Activated T-cell treated with anti-CD3 and anti-CD28 coated beads, Interleukin-2, amount 50 U/mL, for 72 hours (primary cell): Measurements from ENCODE around the gene RHOT2. TPM values are rescaled to one million over a fixed set of nuclear protein-coding genes. Genes with fewer than 3 reads are reported as not detected.
A peak's percentile ranks its signal among the peaks of the same experiment; 100 is the strongest.

ENCODE experiments used
- ATAC-seq, 2 donors: fragments of 150-1000 bp; cut with Tn5 transposase; replicated peaks in 1 of 2; 2 replicates each; pipeline ENCODE4 v1.10.0; 2021; ENCODE audit warnings: moderate library complexity in 2 of 2, mild to moderate bottlenecking in 1 of 2
- DNase-seq, 2 donors: peaks; one replicate each; pipeline ENCODE4 v3.0.0; 2021 to 2022; ENCODE audit warnings: mixed read lengths in 1 of 2
- H3K27ac Mint-ChIP-seq: one replicate; pipeline ENCODE4 v1.8.0; 2022; ENCODE audit warnings: mild to moderate bottlenecking, moderate library complexity, mixed read lengths
- H3K27me3 Mint-ChIP-seq: one replicate; pipeline ENCODE4 v1.8.0; 2022; ENCODE audit warnings: low read depth, mixed read lengths
- H3K36me3 Mint-ChIP-seq, 2 donors: one replicate each; pipeline ENCODE4 v1.8.0; 2022; ENCODE audit warnings: mixed read lengths in 2 of 2, mild to moderate bottlenecking in 1 of 2; ENCODE audit not compliant: insufficient read depth in 2 of 2
- H3K4me1 Mint-ChIP-seq: one replicate; pipeline ENCODE4 v1.8.0; 2022; ENCODE audit warnings: low read depth, mixed read lengths
- H3K4me3 Mint-ChIP-seq, 2 donors: one replicate each; pipeline ENCODE4 v1.8.0; 2022; ENCODE audit warnings: mild to moderate bottlenecking in 2 of 2, mixed read lengths in 2 of 2, moderate library complexity in 2 of 2
- H3K9me3 Mint-ChIP-seq, 2 donors: one replicate each; pipeline ENCODE4 v1.8.0; 2022; ENCODE audit warnings: mixed read lengths in 2 of 2
- total RNA-seq, 2 donors: library from RNA; stranded (reverse); gene quantifications; one replicate each; pipeline ENCODE4 v1.2.3, GENCODE V29; 2022

Gene RHOT2
- total RNA-seq, 2 donors from 2014 or later = 110 to 115 TPM

- no peaks in the 10 kb centered on the region for H3K9me3 Mint-ChIP-seq
- no peaks in the 10 kb centered on the region for H3K4me1 Mint-ChIP-seq
- no peak overlapping the region for H3K4me3 Mint-ChIP-seq
- DNase-seq (no peak), ATAC-seq (no peak)
- no peak overlapping the region for H3K27ac Mint-ChIP-seq
- H3K36me3 Mint-ChIP-seq = no peaks in the 10 kb centered on the region
- H3K27me3 Mint-ChIP-seq = peaks cover 51% of the 10 kb centered on the region
Measured at GRCh38 chr16:703406-703805, 35.5 kb downstream of the RHOT2 start.

- ATAC-seq = no peak
- Mint-ChIP-seq H3K4me1 (no peaks in the 10 kb centered on the region), H3K27ac (no peak overlapping the region), H3K9me3 (no peaks in the 10 kb centered on the region), H3K27me3 (peaks cover 53% of the 10 kb centered on the region), H3K36me3 (no peaks in the 10 kb centered on the region), H3K4me3 (no peak overlapping the region)
- no peak for DNase-seq
Measured at GRCh38 chr16:704047-704446, 36.1 kb downstream of the RHOT2 start.

- DNase-seq = no peak
- no peak for ATAC-seq
- Mint-ChIP-seq H3K27ac (no peak overlapping the region), H3K4me3 (peak overlapping the region in 1 of 2 donors; percentile 27), H3K9me3 (no peaks in the 10 kb centered on the region), H3K27me3 (peaks cover 53% of the 10 kb centered on the region), H3K36me3 (no peaks in the 10 kb centered on the region), H3K4me1 (no peaks in the 10 kb centered on the region)
Measured at GRCh38 chr16:704552-705380, 36.8 kb downstream of the RHOT2 start.

GRCh38 chr16:705431-706188, 37.7 kb downstream of the RHOT2 start, which contains the start of gene FBXL16:
Gene FBXL16 (minus strand): TSS chr16:705801. CDS start chr16:697405, 8,396 bp downstream.
- peaks cover 53% of the 10 kb centered on the region for H3K27me3 Mint-ChIP-seq
- no peaks in the 10 kb centered on the region for H3K9me3 Mint-ChIP-seq
- H3K4me1 Mint-ChIP-seq = no peaks in the 10 kb centered on the region
- DNase-seq (no peak), ATAC-seq (no peak)
- no peak within 1 kb of the TSS for H3K4me3 Mint-ChIP-seq
- no peak within 1 kb of the TSS for H3K27ac Mint-ChIP-seq
- no peaks in the 10 kb centered on the region for H3K36me3 Mint-ChIP-seq

- no peak for ATAC-seq
Measured at GRCh38 chr16:706189-707061, 38.5 kb downstream of the RHOT2 start.

GRCh38 chr16:707062-707538, 39.2 kb downstream of the RHOT2 start:
- Mint-ChIP-seq H3K4me1 (no peaks in the 10 kb centered on the region), H3K27ac (no peak overlapping the region), H3K36me3 (no peaks in the 10 kb centered on the region), H3K4me3 (no peak overlapping the region), H3K27me3 (peaks cover 42% of the 10 kb centered on the region), H3K9me3 (no peaks in the 10 kb centered on the region)
- DNase-seq (no peak), ATAC-seq (no peak)

More at GRCh38 chr16:706189-707061, 38.5 kb downstream of the RHOT2 start:
- Mint-ChIP-seq H3K4me3 (no peak overlapping the region), H3K27me3 (peaks cover 49% of the 10 kb centered on the region), H3K27ac (no peak overlapping the region), H3K9me3 (no peaks in the 10 kb centered on the region), H3K36me3 (no peaks in the 10 kb centered on the region), H3K4me1 (no peaks in the 10 kb centered on the region)
- no peak for DNase-seq

GRCh38 chr16:708019-708418, 40.1 kb downstream of the RHOT2 start:
- Mint-ChIP-seq H3K9me3 (no peaks in the 10 kb centered on the region), H3K36me3 (no peaks in the 10 kb centered on the region), H3K4me3 (no peak overlapping the region), H3K4me1 (peaks cover 4% of the 10 kb centered on the region), H3K27me3 (peaks cover 39% of the 10 kb centered on the region), H3K27ac (no peak overlapping the region)
- no peak for ATAC-seq
- DNase-seq = no peak

GRCh38 chr16:708959-709358, 41.0 kb downstream of the RHOT2 start:
- peaks cover 37% of the 10 kb centered on the region for H3K27me3 Mint-ChIP-seq
- DNase-seq (no peak), ATAC-seq (no peak)
- no peaks in the 10 kb centered on the region for H3K9me3 Mint-ChIP-seq
- H3K36me3 Mint-ChIP-seq = no peaks in the 10 kb centered on the region
- peaks cover 4% of the 10 kb centered on the region for H3K4me1 Mint-ChIP-seq
- H3K4me3 Mint-ChIP-seq = no peak overlapping the region
- H3K27ac Mint-ChIP-seq = no peak overlapping the region

GRCh38 chr16:709566-710499, 41.9 kb downstream of the RHOT2 start:
- ATAC-seq (no peak), DNase-seq (no peak)
- Mint-ChIP-seq H3K4me1 (peaks cover 4% of the 10 kb centered on the region), H3K27ac (no peak overlapping the region), H3K36me3 (no peaks in the 10 kb centered on the region), H3K4me3 (no peak overlapping the region), H3K27me3 (peaks cover 31% of the 10 kb centered on the region), H3K9me3 (no peaks in the 10 kb centered on the region)

GRCh38 chr16:710500-711075, 42.7 kb downstream of the RHOT2 start:
- no peak overlapping the region for H3K4me3 Mint-ChIP-seq
- ATAC-seq = no peak
- no peak overlapping the region for H3K27ac Mint-ChIP-seq
- peaks cover 4% of the 10 kb centered on the region for H3K4me1 Mint-ChIP-seq
- peaks cover 31% of the 10 kb centered on the region for H3K27me3 Mint-ChIP-seq
- H3K9me3 Mint-ChIP-seq = no peaks in the 10 kb centered on the region
- no peaks in the 10 kb centered on the region for H3K36me3 Mint-ChIP-seq
- DNase-seq = no peak

- no peak overlapping the region for H3K4me3 Mint-ChIP-seq
- DNase-seq (no peak), ATAC-seq (no peak)
- H3K4me1 Mint-ChIP-seq = peaks cover 4% of the 10 kb centered on the region
- H3K27me3 Mint-ChIP-seq = peaks cover 31% of the 10 kb centered on the region
- no peaks in the 10 kb centered on the region for H3K9me3 Mint-ChIP-seq
- H3K36me3 Mint-ChIP-seq = no peaks in the 10 kb centered on the region
- no peak overlapping the region for H3K27ac Mint-ChIP-seq
Measured at GRCh38 chr16:711084-711483, 43.2 kb downstream of the RHOT2 start.
